Prostate gland (tissue), 2 donors: Measurements from ENCODE around the gene PPP1CB.

Experiments used
- CTCF ChIP-seq, 4 experiments: fragments of 200-600 bp in 2 of 4; fragments of 450-650 bp in 2 of 4; sonication (generic) in 2 of 4; IDR thresholded peaks; 1 replicate in 3 of 4; 2 replicates in 1 of 4; pipeline ENCODE4 v1.5.1; 2016 to 2019; ENCODE audit warnings: antibody characterized with exemption in 4 of 4, mild to moderate bottlenecking in 2 of 4, moderate library complexity in 2 of 4
- POLR2A ChIP-seq: fragments of 450-650 bp; IDR thresholded peaks from one replicate; pipeline ENCODE4 v1.6.1; 2016; ENCODE audit warnings: antibody characterized with exemption, mild to moderate bottlenecking

- no peak for TF ChIP-seq CTCF (IDR thresholded peaks at IDR 0.05)
- TF ChIP-seq POLR2A: no peak
Observed at GRCh38 chr2:28761420-28761819, 9.8 kb downstream of the PPP1CB start.
